ENCODE results near the gene HYCC1.
"Not testable (repeated sequence)": the region's sequence is repeated elsewhere in the genome, so short reads cannot be mapped to it uniquely, and the experiment has no call there.

Gene HYCC1

DNA sequence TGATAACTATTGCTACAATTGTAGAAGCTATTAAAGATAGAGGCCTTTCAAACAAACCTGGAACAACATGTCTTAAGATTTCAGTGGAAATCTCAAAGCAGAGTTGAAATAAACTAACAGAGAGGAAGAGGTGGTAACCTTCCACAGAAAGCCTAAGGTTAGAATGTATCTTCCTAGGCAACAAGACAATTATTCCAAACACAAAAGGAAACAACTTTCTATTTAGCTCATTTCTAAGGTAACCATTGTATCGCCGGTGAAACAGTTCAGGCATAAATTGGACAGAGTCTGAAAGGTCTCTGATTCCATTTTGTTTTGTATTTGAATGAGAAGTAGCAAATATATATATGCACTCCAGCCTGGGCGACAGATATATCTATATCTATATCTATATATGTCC is 30.7 kb upstream of the HYCC1 start:
- no peak overlapping the region for H3K14ac ChIP-seq (ENCODE audit: low read length)
- no peak overlapping the region for H2AK5ac ChIP-seq (ENCODE audit: low read depth, low read length)
- no peak overlapping the region for H2BK15ac ChIP-seq (ENCODE audit: low read length)
- no peak overlapping the region for H3K4me2 ChIP-seq (ENCODE audit: insufficient read depth, low read length, poor library complexity, severe bottlenecking)
- WGBS, 2 donors (ENCODE audit: extremely low coverage in 2 of 2, insufficient read length in 2 of 2, insufficient replicate concordance in 1 of 2): no CpG with 5 or more reads among the region's 3 CpGs
- no peak overlapping the region for H2AFZ ChIP-seq (ENCODE audit: low read length)
- DNase-seq (ENCODE audit: low spot score): no peak
- no peaks in the 10 kb centered on the region for H3K9me3 ChIP-seq (replicated peaks in 1 of 2; ENCODE audit: control insufficient read depth in 2 of 2, insufficient read depth in 1 of 2, low read depth in 1 of 2, low read length in 2 of 2)
- no peak overlapping the region for H3K23ac ChIP-seq (ENCODE audit: low read depth, low read length, poor library complexity)
- no peak overlapping the region for H3K9ac ChIP-seq (ENCODE audit: low read depth, low read length, poor library complexity)
- H3K4me3 ChIP-seq (ENCODE audit: low read length in 2 of 2): no peak overlapping the region
- H3K79me1 ChIP-seq (ENCODE audit: low read depth, low read length): no peaks in the 10 kb centered on the region
- no peak overlapping the region for H4K8ac ChIP-seq (ENCODE audit: low read depth, low read length)
- H3K4me1 ChIP-seq (ENCODE audit: control insufficient read depth in 2 of 2, insufficient read depth in 1 of 2, low read depth in 1 of 2, low read length in 2 of 2): peaks cover 0 to 5% of the 10 kb centered on the region in 2 donors
- H4K91ac ChIP-seq (ENCODE audit: low read depth, low read length, poor library complexity): no peak overlapping the region
- no peak overlapping the region for H2BK5ac ChIP-seq (ENCODE audit: low read length)
- no peak overlapping the region for H3K18ac ChIP-seq (ENCODE audit: low read length)
- no peak overlapping the region for H3K4ac ChIP-seq (ENCODE audit: low read length)
- no peak overlapping the region for H2BK120ac ChIP-seq (ENCODE audit: low read depth, low read length)
- no peak overlapping the region for H2BK12ac ChIP-seq (ENCODE audit: low read length)
- H3K36me3 ChIP-seq (replicated peaks in 1 of 2; ENCODE audit: control insufficient read depth in 2 of 2, insufficient read depth in 2 of 2, low read length in 2 of 2): no peaks in the 10 kb centered on the region
- no peaks in the 10 kb centered on the region for H3K27me3 ChIP-seq (ENCODE audit: control insufficient read depth in 3 of 3, insufficient read depth in 3 of 3, low read depth in 1 of 3, low read length in 3 of 3)
- H3K27ac ChIP-seq (replicated peaks; ENCODE audit: low read length): no peak overlapping the region

DNA sequence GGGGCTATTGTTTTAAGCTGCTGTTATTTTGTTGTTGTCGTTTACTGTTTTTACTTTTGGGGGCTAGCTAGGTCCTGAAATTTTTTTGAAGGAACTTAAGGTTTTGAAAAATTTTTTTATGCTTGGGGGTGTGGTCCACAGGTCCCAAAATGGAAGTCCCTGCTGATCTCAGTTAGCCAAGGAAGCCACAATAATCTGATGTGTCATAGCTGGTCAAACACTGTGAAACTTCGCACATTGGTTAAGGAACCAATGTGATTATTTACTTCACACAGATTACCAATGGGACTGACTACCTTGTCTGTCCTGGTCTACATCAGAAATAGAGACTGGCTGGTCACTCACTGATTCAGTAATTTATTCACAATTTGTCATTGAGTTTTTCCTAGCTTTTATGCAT is 29.5 kb upstream of the HYCC1 start:
- Histone ChIP-seq H2AK5ac (ENCODE audit: low read depth, low read length) (no peak overlapping the region), H2BK120ac (ENCODE audit: low read depth, low read length) (no peak overlapping the region), H3K9me3 (replicated peaks in 1 of 2; ENCODE audit: control insufficient read depth in 2 of 2, insufficient read depth in 1 of 2, low read depth in 1 of 2, low read length in 2 of 2) (no peaks in the 10 kb centered on the region), H4K8ac (ENCODE audit: low read depth, low read length) (no peak overlapping the region), H3K18ac (ENCODE audit: low read length) (no peak overlapping the region), H3K27ac (replicated peaks; ENCODE audit: low read length) (no peak overlapping the region), H3K36me3 (replicated peaks in 1 of 2; ENCODE audit: control insufficient read depth in 2 of 2, insufficient read depth in 2 of 2, low read length in 2 of 2) (no peaks in the 10 kb centered on the region), H3K4me3 (ENCODE audit: low read length in 2 of 2) (no peak overlapping the region), H3K4me2 (ENCODE audit: insufficient read depth, low read length, poor library complexity, severe bottlenecking) (no peak overlapping the region), H3K14ac (ENCODE audit: low read length) (no peak overlapping the region), H3K23ac (ENCODE audit: low read depth, low read length, poor library complexity) (no peak overlapping the region), H3K4ac (ENCODE audit: low read length) (no peak overlapping the region), H2BK12ac (ENCODE audit: low read length) (no peak overlapping the region), H2BK15ac (ENCODE audit: low read length) (no peak overlapping the region), H3K27me3 (ENCODE audit: control insufficient read depth in 3 of 3, insufficient read depth in 3 of 3, low read depth in 1 of 3, low read length in 3 of 3) (no peaks in the 10 kb centered on the region), H4K91ac (ENCODE audit: low read depth, low read length, poor library complexity) (no peak overlapping the region), H3K4me1 (ENCODE audit: control insufficient read depth in 2 of 2, insufficient read depth in 1 of 2, low read depth in 1 of 2, low read length in 2 of 2) (peaks cover 0 to 5% of the 10 kb centered on the region in 2 donors), H3K9ac (ENCODE audit: low read depth, low read length, poor library complexity) (no peak overlapping the region), H3K79me1 (ENCODE audit: low read depth, low read length) (no peaks in the 10 kb centered on the region), H2AFZ (ENCODE audit: low read length) (no peak overlapping the region), H2BK5ac (ENCODE audit: low read length) (no peak overlapping the region)
- DNase-seq (ENCODE audit: low spot score): no peak
- WGBS, 2 donors (ENCODE audit: extremely low coverage in 2 of 2, insufficient read length in 2 of 2, insufficient replicate concordance in 1 of 2): no CpG with 5 or more reads among the region's 2 CpGs

DNA sequence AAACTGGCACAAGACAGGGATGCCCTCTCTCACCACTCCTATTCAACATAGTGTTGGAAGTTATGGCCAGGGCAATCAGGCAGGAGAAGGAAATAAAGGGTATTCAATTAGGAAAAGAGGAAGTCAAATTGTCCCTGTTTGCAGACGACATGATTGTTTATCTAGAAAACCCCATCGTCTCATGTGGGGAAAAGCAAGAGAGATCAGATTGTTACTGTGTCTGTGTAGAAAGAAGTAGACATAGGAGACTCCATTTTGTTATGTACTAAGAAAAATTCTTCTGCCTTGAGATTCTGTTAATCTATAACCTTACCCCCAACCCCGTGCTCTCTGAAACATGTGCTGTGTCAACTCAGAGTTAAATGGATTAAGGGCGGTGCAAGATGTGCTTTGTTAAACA is 25.7 kb upstream of the HYCC1 start:
- not testable (repeated sequence) for H3K18ac ChIP-seq (ENCODE audit: low read length); H2BK12ac ChIP-seq (ENCODE audit: low read length); H3K4ac ChIP-seq (ENCODE audit: low read length); H2AK5ac ChIP-seq (ENCODE audit: low read depth, low read length); H4K8ac ChIP-seq (ENCODE audit: low read depth, low read length); H3K36me3 ChIP-seq (replicated peaks in 1 of 2; ENCODE audit: control insufficient read depth in 2 of 2, insufficient read depth in 2 of 2, low read length in 2 of 2); H3K14ac ChIP-seq (ENCODE audit: low read length); H3K9ac ChIP-seq (ENCODE audit: low read depth, low read length, poor library complexity); H2AFZ ChIP-seq (ENCODE audit: low read length); H3K27ac ChIP-seq (replicated peaks; ENCODE audit: low read length); H3K27me3 ChIP-seq (ENCODE audit: control insufficient read depth in 3 of 3, insufficient read depth in 3 of 3, low read depth in 1 of 3, low read length in 3 of 3); H2BK15ac ChIP-seq (ENCODE audit: low read length); H3K4me1 ChIP-seq (ENCODE audit: control insufficient read depth in 2 of 2, insufficient read depth in 1 of 2, low read depth in 1 of 2, low read length in 2 of 2); H2BK5ac ChIP-seq (ENCODE audit: low read length); DNase-seq (ENCODE audit: low spot score); H3K4me2 ChIP-seq (ENCODE audit: insufficient read depth, low read length, poor library complexity, severe bottlenecking); H3K23ac ChIP-seq (ENCODE audit: low read depth, low read length, poor library complexity); H3K9me3 ChIP-seq (replicated peaks in 1 of 2; ENCODE audit: control insufficient read depth in 2 of 2, insufficient read depth in 1 of 2, low read depth in 1 of 2, low read length in 2 of 2); H3K79me1 ChIP-seq (ENCODE audit: low read depth, low read length); H2BK120ac ChIP-seq (ENCODE audit: low read depth, low read length); H4K91ac ChIP-seq (ENCODE audit: low read depth, low read length, poor library complexity); H3K4me3 ChIP-seq (ENCODE audit: low read length in 2 of 2)
- WGBS, 2 donors (ENCODE audit: extremely low coverage in 2 of 2, insufficient read length in 2 of 2, insufficient replicate concordance in 1 of 2): no CpG with 5 or more reads among the region's 4 CpGs

DNA sequence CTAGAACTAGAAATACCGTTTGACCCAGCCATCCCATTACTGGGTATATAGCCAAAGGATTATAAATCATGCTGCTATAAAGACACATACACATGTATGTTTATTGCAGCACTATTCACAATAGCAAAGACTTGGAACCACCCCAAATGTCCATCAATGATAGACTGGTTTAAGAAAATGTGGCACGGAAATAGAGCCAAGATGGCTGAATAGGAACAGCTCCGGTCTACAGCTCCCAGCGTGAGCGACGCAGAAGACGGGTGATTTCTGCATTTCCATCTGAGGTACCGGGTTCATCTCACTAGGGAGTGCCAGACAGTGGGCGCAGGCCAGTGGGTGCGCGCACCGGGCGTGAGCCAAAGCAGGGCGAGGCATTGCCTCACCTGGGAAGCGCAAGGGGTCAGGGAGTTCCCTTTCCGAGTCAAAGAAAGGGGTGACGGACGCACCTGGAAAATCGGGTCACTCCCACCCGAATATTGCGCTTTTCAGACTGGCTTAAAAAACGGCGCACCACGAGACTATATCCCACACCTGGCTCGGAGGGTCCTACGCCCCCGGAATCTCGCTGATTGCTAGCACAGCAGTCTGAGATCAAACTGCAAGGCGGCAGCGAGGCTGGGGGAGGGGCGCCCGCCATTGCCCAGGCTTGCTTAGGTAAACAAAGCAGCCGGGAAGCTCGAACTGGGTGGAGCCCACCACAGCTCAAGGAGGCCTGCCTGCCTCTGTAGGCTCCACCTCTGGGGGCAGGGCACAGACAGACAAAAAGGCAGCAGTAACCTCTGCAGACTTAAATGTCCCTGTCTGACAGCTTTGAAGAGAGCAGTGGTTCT is 21.8 kb upstream of the HYCC1 start:
- H4K91ac ChIP-seq (ENCODE audit: low read depth, low read length, poor library complexity); H2AK5ac ChIP-seq (ENCODE audit: low read depth, low read length); H2BK5ac ChIP-seq (ENCODE audit: low read length); H3K4me3 ChIP-seq (ENCODE audit: low read length in 2 of 2); H2AFZ ChIP-seq (ENCODE audit: low read length); H3K9ac ChIP-seq (ENCODE audit: low read depth, low read length, poor library complexity); H3K4me2 ChIP-seq (ENCODE audit: insufficient read depth, low read length, poor library complexity, severe bottlenecking); H3K14ac ChIP-seq (ENCODE audit: low read length); H3K36me3 ChIP-seq (replicated peaks in 1 of 2; ENCODE audit: control insufficient read depth in 2 of 2, insufficient read depth in 2 of 2, low read length in 2 of 2); H2BK12ac ChIP-seq (ENCODE audit: low read length); H3K79me1 ChIP-seq (ENCODE audit: low read depth, low read length); H3K27ac ChIP-seq (replicated peaks; ENCODE audit: low read length); H3K27me3 ChIP-seq (ENCODE audit: control insufficient read depth in 3 of 3, insufficient read depth in 3 of 3, low read depth in 1 of 3, low read length in 3 of 3); H4K8ac ChIP-seq (ENCODE audit: low read depth, low read length); DNase-seq (ENCODE audit: low spot score); H3K18ac ChIP-seq (ENCODE audit: low read length); H3K4me1 ChIP-seq (ENCODE audit: control insufficient read depth in 2 of 2, insufficient read depth in 1 of 2, low read depth in 1 of 2, low read length in 2 of 2); H3K4ac ChIP-seq (ENCODE audit: low read length); H2BK15ac ChIP-seq (ENCODE audit: low read length); H2BK120ac ChIP-seq (ENCODE audit: low read depth, low read length); H3K9me3 ChIP-seq (replicated peaks in 1 of 2; ENCODE audit: control insufficient read depth in 2 of 2, insufficient read depth in 1 of 2, low read depth in 1 of 2, low read length in 2 of 2); H3K23ac ChIP-seq (ENCODE audit: low read depth, low read length, poor library complexity): not testable (repeated sequence)
- no CpG with 5 or more reads among the region's 34 CpGs for WGBS, 2 donors (ENCODE audit: extremely low coverage in 2 of 2, insufficient read length in 2 of 2, insufficient replicate concordance in 1 of 2)

Data from neuronal stem cell (in vitro differentiated cells).